Endometrial microvascular endothelial cells (primary cell): Measurements from ENCODE around the gene DMRT1. TPM values are rescaled to one million over a fixed set of nuclear protein-coding genes. Genes with fewer than 3 reads are reported as not detected.
"Not testable (repeated sequence)": the region's sequence is repeated elsewhere in the genome, so short reads cannot be mapped to it uniquely, and the experiment has no call there.

Source experiments
- in situ Hi-C: cut with HindIII; loops from 2 replicates; pipeline ENCODE4 v1.10.0; 2017; ENCODE audit warnings: low sequenced_read_pairs, low pct_unique_long_range_greater_than_20kb; ENCODE audit errors: inconsistent ontology term
- total RNA-seq: library from RNA; depleted of rRNA; stranded (reverse); fragments of >200 nt; gene quantifications from one replicate; pipeline ENCODE4 v1.2.3, GENCODE V29; 2015; ENCODE audit errors: inconsistent ontology term

DMRT1 gene
- total RNA-seq, 1 donor from 2014 or later: 0.28 TPM

DNA sequence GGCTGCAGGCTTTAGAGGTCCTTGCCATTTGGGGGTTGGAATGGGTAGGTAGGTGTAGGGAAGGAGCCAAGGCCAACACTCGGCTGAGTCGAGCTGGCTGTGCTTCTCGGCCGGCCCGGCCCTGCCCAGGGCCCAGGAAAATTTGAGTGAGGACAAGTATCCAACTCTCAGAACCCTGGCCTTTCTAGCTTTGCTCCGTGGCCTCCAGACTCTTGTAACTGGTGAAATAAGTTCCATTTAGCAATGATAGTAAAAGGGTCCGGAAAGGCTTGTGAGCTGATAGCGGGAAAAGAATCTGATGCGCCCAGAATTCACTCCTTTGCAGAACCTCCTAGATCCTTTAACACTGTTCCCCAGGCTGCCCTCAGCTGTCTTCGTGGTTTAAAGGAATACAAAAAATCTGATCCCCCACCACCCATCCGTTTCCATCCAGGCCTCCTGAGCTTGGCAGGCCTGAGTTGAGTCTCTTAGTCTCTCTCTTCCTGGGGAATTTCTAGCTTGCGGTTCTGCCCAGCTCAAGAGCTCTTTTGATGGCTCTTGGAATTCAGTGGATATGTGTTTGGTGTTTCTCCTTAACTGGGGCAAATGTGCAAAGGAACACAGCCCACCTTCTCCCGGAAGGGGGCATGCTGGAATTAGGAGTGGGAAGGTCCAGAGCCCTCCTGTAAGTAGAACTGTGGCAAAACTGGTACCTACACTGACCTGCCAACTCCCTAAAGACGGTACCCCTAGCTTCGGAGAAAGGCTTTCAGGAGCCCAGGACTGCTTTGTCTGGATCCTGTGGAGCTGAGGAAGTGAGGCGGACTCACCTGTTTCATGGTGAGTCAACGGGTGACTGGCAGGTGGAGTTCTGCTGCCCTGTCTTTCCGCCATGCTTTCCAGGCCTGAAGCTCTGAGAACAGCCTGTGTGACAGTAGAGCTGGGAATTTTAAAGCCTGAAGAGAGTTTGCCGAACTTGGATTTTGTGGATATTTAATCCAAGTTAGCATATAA is 136.6 kb downstream of the DMRT1 start:
- in situ Hi-C loops: no loop called here

DNA sequence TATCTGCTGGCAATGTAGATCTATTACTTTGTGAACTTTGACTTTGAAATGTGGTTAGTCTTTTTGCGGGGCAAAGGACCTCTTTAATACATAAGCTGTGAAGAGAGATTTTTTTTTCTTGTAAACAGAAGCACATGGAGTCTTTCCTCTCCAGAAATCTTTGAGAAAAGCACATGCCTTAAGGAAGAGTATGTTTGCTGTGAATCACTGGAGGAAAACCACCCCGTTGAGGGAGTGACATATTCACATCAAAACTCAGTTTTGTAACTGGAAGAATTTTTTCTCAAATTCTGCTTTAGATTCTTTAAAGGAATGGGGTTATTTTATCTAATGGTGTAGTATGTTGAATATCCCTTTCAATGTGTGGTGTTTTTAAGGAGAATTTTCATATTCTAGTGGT is 138.5 kb downstream of the DMRT1 start:
- in situ Hi-C loops: no loop called here

DNA sequence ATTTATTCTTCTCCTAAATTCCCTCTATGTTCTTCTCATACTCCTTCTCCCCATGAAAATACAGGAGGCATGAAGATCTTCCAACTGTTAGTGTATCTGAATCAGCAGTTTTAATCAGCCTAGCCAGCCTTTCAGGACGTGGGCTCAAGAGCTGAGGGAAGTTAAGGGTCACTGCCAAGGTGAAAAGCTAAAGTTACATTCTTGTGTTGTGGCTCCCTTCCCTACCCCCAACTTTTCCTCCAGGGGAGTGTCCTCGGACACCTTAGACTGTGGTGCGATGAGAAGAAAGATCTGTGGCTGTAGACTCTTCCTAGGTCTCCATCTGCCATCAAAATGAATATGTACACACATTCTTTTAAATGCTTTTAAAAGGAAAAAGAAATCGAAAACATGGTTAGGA is 139.1 kb downstream of the DMRT1 start:
- in situ Hi-C loops: no loop called here

DNA sequence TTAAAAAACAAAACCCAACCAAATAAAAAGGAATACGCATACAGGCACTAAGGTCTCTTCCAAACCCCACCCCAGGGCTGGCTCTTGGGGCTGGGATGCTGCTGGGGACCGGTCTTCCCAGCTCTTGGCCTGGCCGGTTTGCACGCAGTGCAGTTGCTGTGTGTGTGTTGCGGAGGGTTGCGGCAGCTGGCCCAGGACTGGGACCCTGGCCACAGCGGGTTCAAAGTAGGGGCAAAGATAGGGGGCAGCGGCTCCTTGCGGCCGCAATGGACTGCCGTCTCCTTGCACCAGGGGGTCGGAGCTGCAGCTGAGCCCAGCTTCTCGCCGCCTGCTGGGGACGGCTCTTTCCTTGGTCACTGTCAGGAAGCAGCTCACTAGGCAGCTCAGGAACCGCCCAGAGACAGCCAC is 140.0 kb downstream of the DMRT1 start:
- in situ Hi-C loops: no loop called here

DNA sequence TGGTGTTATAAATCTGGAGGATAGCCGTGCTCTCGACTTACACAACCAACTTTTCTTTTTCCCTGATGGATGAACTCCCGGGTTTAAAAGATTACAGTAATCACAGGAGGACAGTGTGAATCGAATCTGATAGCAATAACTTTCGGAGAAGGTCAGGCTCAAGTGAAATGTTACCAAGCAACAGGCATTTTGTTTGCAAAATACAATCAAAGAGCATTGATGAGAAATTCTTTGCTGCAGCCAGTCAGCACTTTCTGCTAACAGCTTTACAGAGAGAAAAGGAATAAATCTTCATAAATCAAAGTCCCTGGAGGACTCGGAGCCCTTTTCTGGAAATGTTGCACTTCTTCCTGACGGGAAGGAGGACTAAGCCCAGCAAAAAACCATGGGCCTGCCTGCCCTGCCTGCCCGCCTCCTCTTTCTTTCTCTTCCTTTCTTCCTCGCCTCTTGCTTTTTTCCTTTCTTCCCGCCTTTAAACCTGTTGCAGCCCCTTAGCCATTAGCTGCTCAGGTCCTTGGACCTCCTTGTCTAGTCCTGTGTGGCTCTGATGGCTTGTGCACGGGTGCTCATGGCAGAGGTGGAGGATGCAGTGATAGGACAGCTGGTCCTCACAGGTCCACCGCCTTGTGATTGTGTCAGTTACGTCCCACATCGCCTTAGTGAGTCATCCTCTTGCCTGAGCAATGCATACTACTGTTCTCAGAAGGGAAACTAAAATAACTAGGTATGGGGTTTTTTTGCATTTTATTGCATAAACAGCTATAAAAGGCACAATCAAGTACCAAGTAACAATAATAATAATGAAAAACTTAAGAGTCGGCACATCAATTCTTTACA is 141.1 kb downstream of the DMRT1 start:
- in situ Hi-C loops: no loop called here

DNA sequence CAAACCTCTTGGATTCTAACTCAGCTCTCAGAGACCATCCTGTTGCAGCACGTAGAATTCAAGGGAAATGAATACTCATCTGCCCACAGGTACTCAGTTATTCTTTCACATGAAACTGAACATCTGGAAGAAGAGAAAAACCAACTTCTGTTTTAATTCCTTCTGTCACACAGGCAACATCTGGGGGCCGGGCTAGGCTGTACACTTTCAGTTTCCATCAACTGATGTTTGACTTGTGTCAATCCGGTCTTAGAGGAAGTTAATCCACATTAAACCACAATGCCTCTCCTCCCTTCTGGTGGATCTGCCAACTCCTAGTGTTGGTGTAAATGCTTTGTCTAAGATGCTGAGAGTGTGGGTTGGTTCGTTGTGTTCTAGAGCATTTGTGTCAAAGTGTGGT is 152.5 kb downstream of the DMRT1 start:
- in situ Hi-C loops: no loop called here

DNA sequence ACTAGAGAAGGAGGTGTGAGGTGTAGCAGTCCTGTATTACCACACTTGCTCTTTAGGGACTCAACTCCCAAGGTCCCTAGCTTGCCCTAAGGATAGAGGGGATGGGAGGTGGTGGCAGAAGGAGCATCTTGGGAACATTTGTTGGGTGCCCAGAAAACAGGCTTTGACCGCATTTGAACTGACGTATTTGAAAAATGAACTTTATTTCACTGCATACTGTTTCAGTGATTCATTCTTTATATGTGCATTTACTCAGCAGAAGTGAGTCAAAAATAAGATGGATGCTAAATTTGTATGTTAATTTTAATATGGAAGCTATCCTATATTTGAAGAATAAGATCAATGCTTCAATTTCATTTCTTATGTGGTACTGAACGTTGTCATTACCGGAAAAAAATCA is 153.7 kb downstream of the DMRT1 start:
- in situ Hi-C loops: no loop called here

DNA sequence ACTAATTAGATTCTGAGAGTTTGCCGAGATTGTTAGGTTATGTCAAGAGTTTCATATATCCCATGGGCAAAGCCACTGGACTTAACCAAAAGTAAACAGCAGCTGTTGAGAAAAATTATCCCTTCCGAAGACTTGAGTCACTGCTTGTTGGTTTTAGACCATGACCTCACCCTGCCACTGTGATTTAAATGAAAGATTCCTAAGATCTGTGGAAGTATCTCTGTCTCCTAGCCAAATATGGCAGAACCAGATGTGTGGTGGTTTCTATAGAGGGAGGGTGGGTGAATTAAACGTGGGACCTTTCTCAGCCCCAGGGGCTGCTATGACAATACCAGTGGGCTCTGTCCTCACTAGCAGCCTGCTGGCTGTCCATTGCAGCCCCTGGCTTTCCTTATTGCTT is 154.3 kb downstream of the DMRT1 start:
- in situ Hi-C loops: no loop called here

DNA sequence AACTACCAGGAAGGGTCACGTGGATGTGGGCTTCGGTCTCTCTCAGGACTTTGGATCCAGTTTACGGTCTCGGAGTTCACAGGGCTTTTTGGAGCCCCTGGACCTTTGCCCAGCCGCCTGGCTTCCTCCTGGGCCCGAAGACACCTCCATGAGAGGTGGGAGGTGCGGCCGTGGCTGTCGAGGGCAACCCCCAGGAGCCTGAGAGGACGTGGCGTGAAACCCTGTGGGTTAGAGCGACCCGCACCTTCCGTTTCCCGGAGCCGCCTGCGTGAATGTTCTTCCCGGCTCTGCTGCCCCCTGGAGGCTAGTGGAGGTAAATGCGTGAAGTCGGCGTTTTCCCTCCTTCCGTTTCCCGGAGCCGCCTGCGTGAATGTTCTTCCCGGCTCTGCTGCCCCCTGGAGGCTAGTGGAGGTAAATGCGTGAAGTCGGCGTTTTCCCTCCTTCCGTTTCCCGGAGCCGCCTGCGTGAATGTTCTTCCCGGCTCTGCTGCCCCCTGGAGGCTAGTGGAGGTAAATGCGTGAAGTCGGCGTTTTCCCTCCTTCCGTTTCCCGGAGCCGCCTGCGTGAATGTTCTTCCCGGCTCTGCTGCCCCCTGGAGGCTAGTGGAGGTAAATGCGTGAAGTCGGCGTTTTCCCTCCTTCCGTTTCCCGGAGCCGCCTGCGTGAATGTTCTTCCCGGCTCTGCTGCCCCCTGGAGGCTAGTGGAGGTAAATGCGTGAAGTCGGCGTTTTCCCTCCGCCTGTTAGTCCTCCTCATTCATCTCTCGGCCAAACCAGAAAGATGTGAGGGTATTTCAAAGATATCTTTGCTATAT is 157.0 kb downstream of the DMRT1 start:
- in situ Hi-C loops: not testable (repeated sequence)

DNA sequence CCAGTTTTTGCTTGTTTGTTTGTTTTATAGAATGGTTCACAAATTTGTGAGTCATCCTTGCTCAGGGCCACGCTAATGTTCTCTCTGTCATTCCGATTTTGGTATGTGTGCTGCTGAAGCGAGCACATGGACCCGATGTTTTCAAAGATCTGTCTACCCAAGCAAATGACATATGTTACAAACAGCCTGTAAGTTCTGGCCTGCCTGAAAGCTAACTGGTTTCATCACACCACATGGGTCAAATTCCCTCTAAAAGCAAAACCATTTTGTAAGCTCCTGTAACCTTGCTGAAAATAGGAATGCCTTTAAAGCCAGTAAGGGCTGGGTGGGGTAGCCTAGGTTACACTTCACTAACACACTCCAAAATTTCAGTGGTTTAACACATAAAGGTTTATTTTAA is 160.3 kb downstream of the DMRT1 start:
- in situ Hi-C loops: no loop called here

DNA sequence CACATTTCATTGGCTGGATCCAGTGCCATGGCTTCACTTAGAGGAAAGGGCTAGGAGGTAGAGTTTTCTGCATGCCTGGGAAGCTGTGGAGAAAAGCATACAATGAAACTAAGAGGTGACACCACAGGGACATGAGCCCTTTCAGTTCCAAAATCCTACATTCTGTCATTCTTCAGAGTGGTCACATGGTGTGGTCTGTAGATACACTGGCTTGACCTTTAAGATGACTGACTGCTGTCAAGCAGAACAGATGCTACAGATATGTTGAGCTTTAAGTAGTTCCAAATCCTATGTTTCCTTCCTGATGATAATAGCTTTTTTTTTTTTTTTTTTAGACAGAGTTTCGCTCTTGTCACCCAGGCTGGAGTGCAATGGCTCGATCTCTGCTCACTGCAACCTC is 161.2 kb downstream of the DMRT1 start:
- in situ Hi-C loops: no loop called here

DNA sequence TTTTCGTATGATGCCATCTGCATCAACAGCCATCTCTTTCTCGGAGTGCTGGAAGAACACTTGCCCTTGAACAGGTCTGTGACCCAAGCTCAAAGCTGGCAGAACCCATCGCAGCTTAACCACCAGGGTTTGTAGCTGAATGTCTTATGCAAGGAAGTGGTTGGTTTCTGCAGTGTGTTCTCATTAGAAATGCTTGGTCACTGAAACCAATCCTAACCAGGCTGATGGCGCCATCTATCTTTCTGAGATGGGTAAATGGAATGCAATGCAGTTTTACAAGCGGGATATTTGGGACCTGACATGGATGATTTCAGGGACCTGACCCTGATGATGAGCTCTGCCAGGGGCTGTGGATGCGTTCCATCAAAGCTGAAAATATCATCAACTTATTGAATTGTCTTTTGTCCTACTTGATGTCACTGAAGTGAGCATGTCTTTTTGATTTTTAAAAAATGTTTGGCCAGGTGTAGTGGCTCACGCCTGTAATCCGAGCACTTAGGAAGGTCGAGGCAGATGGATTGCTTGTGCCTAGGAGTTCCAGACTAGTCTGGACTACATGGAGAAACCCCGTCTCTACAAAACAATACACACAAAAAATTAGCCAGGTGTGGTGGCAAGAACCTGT is 163.7 kb downstream of the DMRT1 start:
- in situ Hi-C loops: no loop called here

DNA sequence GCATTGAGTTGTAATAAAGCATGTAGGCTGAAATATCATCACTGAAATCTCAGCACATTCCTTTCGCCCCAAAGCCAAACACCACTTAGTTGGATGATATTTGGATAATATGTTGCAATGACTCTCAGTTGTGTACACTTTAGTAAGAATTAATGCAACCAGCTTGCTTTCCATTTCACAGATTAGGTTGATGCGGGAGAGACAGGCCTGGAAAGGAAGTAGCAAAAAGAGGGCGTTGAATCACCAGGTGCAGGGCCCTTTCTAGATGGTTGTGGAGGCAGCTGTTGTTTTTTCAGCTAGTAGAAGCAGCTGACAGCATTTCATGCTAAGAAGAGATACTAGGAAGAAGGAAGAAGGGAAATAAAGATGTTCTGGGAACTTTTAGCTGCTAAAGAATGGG is 165.8 kb downstream of the DMRT1 start:
- in situ Hi-C loops: no loop called here

DNA sequence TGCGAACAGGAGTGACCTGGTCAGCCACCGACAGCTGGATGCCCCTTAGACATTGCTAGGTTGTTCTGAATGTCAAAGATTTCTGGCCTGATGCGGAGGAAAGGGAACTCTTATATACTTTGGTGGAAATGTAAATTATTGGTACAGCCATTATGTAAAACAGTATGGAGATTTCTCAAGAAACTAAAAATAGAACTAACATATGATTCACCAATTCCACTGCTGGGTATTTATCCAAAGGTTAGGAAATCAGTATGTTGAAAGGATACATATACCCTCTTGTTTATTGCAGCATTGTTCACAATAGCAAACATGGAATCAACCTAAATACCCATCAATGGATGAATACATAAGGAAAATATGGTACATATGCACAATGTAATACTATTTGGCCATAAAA is 166.7 kb downstream of the DMRT1 start:
- in situ Hi-C loops: no loop called here

DNA sequence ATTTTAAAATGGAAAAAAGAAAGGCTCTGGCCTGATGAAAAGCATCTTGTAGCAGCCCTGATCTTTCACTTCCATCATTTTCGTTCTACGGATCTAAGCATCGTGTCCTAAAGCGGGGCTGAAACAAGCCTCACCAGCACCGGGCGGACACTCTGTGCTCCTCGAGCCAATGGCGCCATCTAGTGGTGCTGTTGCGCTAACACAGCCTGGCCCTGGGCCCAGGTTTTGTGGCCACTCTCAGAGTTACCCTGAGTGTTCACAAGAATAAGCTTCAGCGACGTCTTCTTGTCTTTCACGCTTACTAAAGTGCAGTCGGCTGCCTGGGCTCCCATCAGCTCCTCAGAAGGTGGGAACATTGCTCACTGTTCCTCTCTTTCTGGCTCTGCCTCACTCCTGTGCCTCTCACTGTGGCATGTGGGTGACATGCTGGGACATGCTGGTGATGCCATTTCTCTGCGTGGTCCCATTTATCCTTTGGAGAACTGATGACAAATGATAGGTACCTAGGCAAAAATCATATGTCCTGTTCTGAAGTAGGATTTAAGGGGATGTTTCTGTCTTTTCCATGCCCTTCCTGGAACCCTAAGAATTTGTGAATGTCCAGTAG is 167.7 kb downstream of the DMRT1 start:
- in situ Hi-C loops: no loop called here

DNA sequence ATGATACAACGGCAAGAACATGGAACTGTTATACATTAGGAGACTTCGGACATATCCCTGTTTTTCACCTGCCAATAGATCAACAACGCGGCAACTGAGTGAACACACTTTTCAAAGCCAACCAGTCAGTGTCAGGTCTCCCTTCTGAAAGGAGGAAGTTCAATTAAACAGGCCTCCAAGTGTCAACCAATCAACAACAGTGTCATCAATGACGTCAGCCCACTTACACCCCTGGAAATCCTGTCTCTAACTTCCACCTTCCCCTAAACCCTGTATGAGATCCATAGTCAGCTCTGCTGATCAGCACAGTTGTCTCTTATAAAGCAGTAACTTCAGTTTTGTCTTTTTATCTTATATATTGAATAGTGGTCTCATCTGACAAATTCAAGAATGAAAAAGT is 171.5 kb downstream of the DMRT1 start:
- in situ Hi-C loops: no loop called here

DNA sequence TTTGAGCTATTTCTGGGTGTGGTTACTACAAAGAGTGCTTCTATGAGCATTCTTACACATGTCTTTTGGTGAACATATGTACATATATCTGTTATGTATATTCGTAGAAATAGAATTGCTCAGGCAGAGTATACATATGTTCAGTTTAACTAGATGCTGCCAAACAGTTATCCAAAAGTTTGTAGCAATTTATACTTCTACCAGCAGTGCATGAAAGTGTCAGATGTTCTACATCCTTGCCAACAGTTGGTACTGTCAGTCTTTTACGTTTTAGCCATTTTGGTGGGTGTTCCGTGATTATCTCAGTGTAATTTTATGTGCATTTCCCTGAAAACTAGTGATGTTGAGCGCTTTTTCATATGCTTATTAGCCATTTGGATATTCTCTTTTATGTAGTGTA is 172.7 kb downstream of the DMRT1 start:
- in situ Hi-C loops: no loop called here

DNA sequence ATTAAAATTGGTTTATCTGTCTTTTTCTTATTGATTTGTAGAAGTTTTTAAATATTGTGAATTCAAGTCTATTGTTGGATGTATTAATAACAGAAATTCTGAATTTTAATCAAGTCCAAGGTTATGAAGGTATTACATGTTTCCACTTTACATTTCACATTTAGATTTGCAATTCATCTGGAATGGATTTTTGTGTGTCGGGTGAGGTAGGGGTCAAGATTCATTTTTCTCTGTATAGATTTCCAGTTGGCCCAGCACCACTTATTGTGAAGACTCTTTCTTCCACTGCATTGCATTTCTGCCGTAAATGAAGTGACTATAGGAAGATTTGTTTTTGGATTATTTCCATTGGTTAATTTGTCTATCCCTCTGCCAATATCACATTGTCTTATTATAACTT is 173.1 kb downstream of the DMRT1 start:
- in situ Hi-C loops: no loop called here
